IgD-negative memory B cell (primary cell): Measurements from ENCODE around the gene BPIFB3. TPM values are rescaled to one million over a fixed set of nuclear protein-coding genes. Genes with fewer than 3 reads are reported as not detected.

Experiments
- H3K27ac Mint-ChIP-seq, 3 donors: one replicate each; pipeline ENCODE4 v1.8.0; 2020 to 2022; ENCODE audit warnings: mild to moderate bottlenecking in 3 of 3, mixed read lengths in 3 of 3, moderate library complexity in 1 of 3
- H3K27me3 Mint-ChIP-seq: one replicate; pipeline ENCODE4 v1.8.0; 2021; ENCODE audit warnings: mixed read lengths
- H3K36me3 Mint-ChIP-seq: one replicate; pipeline ENCODE4 v1.8.0; 2020; ENCODE audit warnings: mild to moderate bottlenecking, mixed read lengths
- H3K4me1 Mint-ChIP-seq, 3 donors: one replicate each; pipeline ENCODE4 v1.8.0; 2020 to 2022; ENCODE audit warnings: mixed read lengths in 3 of 3, mild to moderate bottlenecking in 1 of 3
- H3K4me3 Mint-ChIP-seq, 4 donors: one replicate each; pipeline ENCODE4 v1.8.0; 2020 to 2022; ENCODE audit warnings: mild to moderate bottlenecking in 4 of 4, mixed read lengths in 4 of 4, moderate library complexity in 3 of 4
- H3K9me3 Mint-ChIP-seq, 3 donors: one replicate each; pipeline ENCODE4 v1.8.0; 2020 to 2021; ENCODE audit warnings: mixed read lengths in 3 of 3, mild to moderate bottlenecking in 1 of 3
- polyA plus RNA-seq: library from polyadenylated mRNA; unstranded; fragments of 300-500 nt; fragmentation: Illumina TruSeq; gene quantifications from one replicate; pipeline ENCODE4 v1.2.3, GENCODE V29; 2021

BPIFB3 gene
- polyA plus RNA-seq, 1 donor from 2014 or later: not detected

GRCh38 chr20:33012327-33013189 lies 41.1 kb upstream of the BPIFB3 start:
- H3K27ac Mint-ChIP-seq: no peak overlapping the region
- H3K27me3 Mint-ChIP-seq: peaks cover 2% of the 10 kb centered on the region
- peaks cover 0 to 7% (median 5%) of the 10 kb centered on the region in 3 donors for H3K4me1 Mint-ChIP-seq
- H3K36me3 Mint-ChIP-seq: no peaks in the 10 kb centered on the region
- no peak overlapping the region for H3K4me3 Mint-ChIP-seq
- no peaks in the 10 kb centered on the region for H3K9me3 Mint-ChIP-seq

DNA sequence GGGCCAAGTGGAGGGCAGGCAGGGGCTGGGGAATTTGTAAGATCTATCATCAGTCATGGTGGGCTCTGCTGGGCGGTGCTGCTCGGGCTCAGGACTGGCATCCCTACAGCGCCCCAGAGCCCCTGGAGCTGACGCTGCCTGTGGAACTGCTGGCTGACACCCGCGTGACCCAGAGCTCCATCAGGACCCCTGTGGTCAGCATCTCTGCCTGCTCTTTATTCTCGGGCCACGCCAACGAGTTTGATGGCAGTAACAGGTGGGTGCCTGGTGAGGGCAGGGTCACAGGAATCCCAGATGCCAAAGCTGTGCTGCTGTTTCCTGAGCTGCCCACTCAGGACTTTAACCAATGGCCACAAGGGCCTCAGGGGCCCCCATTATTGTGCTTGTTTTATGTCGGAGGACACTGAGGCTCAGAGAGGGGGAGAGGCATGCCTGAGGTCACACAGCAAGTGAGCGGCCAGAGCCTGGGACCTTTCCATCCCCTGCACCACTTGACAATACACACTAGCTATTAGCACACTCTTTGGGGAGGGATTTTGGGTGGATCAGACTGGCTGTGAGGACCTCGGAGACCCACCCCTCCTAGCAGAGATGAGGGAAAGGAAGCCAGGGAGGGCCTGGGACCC lies 39.9 kb upstream of the BPIFB3 start:
- no peak overlapping the region for H3K27ac Mint-ChIP-seq
- H3K27me3 Mint-ChIP-seq: peaks cover 2% of the 10 kb centered on the region
- no peaks in the 10 kb centered on the region for H3K9me3 Mint-ChIP-seq
- H3K4me3 Mint-ChIP-seq: no peak overlapping the region
- no peaks in the 10 kb centered on the region for H3K36me3 Mint-ChIP-seq
- peaks cover 0 to 7% (median 5%) of the 10 kb centered on the region in 3 donors for H3K4me1 Mint-ChIP-seq

GRCh38 chr20:33014336-33015113 lies 39.2 kb upstream of the BPIFB3 start:
- Mint-ChIP-seq H3K9me3 (no peaks in the 10 kb centered on the region), H3K27ac (no peak overlapping the region), H3K27me3 (peaks cover 2% of the 10 kb centered on the region), H3K36me3 (no peaks in the 10 kb centered on the region), H3K4me3 (no peak overlapping the region), H3K4me1 (peaks cover 0 to 3% (median 2%) of the 10 kb centered on the region in 3 donors)

DNA sequence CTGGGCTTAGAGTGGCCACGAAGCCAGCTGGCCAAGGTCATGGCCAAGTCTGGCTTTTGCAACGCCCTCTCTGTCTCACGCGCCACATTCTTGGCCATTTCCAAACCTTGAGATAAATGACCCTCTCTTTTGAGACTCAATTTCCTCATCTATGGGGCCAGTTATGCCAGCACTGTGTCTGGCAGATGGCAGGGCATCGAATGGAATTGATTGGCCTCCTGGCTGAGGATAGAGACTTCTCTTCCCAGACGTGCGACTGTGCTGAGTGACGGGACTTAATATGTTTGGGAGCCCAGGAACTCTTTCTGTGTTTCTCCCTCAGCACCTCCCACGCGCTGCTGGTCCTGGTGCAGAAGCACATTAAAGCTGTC lies 38.6 kb upstream of the BPIFB3 start:
- no peaks in the 10 kb centered on the region for H3K9me3 Mint-ChIP-seq
- peaks cover 0 to 3% (median 2%) of the 10 kb centered on the region in 3 donors for H3K4me1 Mint-ChIP-seq
- no peak overlapping the region for H3K4me3 Mint-ChIP-seq
- no peak overlapping the region for H3K27ac Mint-ChIP-seq
- H3K36me3 Mint-ChIP-seq: no peaks in the 10 kb centered on the region
- peaks cover 2% of the 10 kb centered on the region for H3K27me3 Mint-ChIP-seq

DNA sequence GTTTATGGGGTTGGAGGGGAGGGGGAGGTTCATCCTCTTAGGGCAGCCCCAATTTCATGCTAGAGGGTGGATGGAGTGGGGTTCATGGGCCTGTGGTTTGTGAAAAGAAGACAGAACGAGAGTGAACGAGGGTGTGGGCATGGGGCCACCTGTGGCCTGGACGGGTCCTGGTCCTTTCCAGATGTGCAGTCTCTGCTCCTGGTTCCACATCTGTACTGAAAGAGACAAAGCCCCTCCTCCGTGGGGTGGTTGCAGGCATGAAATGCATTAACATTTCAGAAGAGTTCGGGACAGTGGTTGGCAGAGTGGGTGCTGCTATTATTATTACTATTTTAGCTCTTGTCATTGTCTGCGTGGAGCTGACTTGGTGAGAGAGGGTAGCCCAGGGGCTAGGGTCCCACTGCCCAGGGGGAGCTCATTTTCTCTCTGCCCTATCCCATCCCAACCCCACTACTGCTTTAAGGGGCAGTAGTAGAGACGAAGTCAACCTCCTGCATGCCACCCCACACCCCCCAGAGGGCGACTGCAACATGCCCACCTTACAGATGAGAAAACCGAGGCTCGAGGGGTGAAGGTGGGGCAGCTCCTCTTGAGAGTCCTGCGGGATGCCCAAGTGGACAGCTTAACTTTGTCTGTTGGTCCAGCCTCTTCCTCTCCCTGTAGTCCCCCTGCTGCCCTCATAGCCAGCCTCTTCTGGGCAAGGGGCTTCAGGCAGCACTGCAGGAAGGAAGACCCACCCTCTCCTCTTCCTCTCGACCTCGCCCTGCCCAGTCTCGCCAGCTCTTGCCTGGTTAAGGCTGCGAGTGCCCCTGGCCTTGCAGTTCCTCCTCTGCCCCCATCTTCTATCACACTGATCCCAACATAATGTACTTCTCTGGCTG lies 37.8 kb upstream of the BPIFB3 start:
- no peak overlapping the region for H3K4me3 Mint-ChIP-seq
- no peak overlapping the region for H3K27ac Mint-ChIP-seq
- peaks cover 0 to 3% (median 2%) of the 10 kb centered on the region in 3 donors for H3K4me1 Mint-ChIP-seq
- H3K9me3 Mint-ChIP-seq: no peaks in the 10 kb centered on the region
- no peaks in the 10 kb centered on the region for H3K36me3 Mint-ChIP-seq
- peaks cover 2% of the 10 kb centered on the region for H3K27me3 Mint-ChIP-seq

DNA sequence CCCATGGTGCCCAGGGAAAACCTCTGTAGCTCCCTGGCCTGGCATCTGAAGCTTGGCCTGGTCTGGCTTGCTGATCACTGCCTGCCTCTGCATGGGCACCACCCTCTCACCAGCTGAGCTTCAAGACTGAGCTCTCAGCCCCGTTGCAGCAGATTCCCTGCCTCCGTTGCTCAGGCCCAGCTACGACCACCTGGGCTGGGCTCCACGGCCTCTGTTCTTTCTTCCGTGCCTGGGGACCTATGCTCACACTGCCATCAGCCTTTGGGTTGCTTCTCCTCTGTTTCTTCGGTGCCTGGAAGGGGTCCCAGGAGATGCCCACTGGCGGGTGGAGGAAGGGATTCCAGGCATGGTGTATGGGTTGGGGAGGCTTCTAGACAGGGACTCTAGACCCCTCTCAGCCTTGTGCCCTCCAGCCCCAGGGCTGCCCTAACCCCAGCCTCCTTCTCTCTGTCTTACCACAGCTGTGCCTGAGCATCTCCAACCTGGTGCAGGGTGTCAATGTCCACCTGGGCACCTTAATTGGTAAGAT lies 37.1 kb upstream of the BPIFB3 start:
- H3K27ac Mint-ChIP-seq: no peak overlapping the region
- H3K4me1 Mint-ChIP-seq: peaks cover 0 to 8% (median 7%) of the 10 kb centered on the region in 3 donors

DNA sequence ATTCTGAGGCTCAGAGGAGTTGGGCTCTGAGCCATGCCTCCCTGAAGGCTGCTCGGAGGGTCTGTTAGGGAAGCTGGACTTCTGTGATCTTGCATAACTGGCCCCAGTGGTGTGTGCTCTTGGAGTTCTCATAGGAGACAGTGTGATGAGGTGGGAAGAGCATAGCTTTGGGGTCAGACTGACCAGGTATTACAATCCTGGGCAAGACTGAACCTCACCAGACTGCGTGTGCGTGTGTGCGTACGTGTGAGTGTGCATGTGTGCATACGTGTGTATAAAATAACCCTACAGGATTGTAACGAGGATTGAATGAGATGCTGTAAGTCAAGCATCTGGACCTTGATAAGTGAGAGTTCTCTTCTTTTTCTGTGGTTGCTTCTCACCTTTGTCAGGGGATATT lies 36.2 kb upstream of the BPIFB3 start:
- Mint-ChIP-seq H3K36me3 (no peaks in the 10 kb centered on the region), H3K4me3 (no peak overlapping the region), H3K27ac (no peak overlapping the region), H3K4me1 (peaks cover 0 to 8% (median 7%) of the 10 kb centered on the region in 3 donors), H3K9me3 (no peaks in the 10 kb centered on the region), H3K27me3 (peaks cover under 1% of the 10 kb centered on the region)

More for the DNA sequence above, 37.1 kb upstream of the BPIFB3 start:
- Mint-ChIP-seq H3K4me3 (no peak overlapping the region), H3K36me3 (no peaks in the 10 kb centered on the region), H3K27me3 (peaks cover 2% of the 10 kb centered on the region), H3K9me3 (no peaks in the 10 kb centered on the region)

- H3K27me3 Mint-ChIP-seq: no peaks in the 10 kb centered on the region
- no peaks in the 10 kb centered on the region for H3K9me3 Mint-ChIP-seq
These were observed 35.4 kb upstream of the BPIFB3 start for GRCh38 chr20:33018169-33018931.

GRCh38 chr20:33019465-33020277 lies 34.0 kb upstream of the BPIFB3 start:
- H3K27ac Mint-ChIP-seq: peak overlapping the region in 1 of 3 donors; percentile 54

More at GRCh38 chr20:33018169-33018931, 35.4 kb upstream of the BPIFB3 start:
- Mint-ChIP-seq H3K36me3 (no peaks in the 10 kb centered on the region), H3K27ac (no peak overlapping the region), H3K4me3 (no peak overlapping the region), H3K4me1 (peaks cover 0 to 8% (median 7%) of the 10 kb centered on the region in 3 donors)

GRCh38 chr20:33020278-33021161 lies 33.2 kb upstream of the BPIFB3 start:
- no peaks in the 10 kb centered on the region for H3K27me3 Mint-ChIP-seq
- peaks cover 0 to 8% (median 7%) of the 10 kb centered on the region in 3 donors for H3K4me1 Mint-ChIP-seq
- H3K4me3 Mint-ChIP-seq: no peak overlapping the region
- H3K9me3 Mint-ChIP-seq: no peaks in the 10 kb centered on the region
- H3K27ac Mint-ChIP-seq: peak overlapping the region in 1 of 3 donors; percentile 54
- H3K36me3 Mint-ChIP-seq: no peaks in the 10 kb centered on the region

More at GRCh38 chr20:33019465-33020277, 34.0 kb upstream of the BPIFB3 start:
- no peaks in the 10 kb centered on the region for H3K36me3 Mint-ChIP-seq
- H3K4me3 Mint-ChIP-seq: no peak overlapping the region
- H3K4me1 Mint-ChIP-seq: peaks cover 0 to 8% (median 7%) of the 10 kb centered on the region in 3 donors
- no peaks in the 10 kb centered on the region for H3K9me3 Mint-ChIP-seq
- H3K27me3 Mint-ChIP-seq: no peaks in the 10 kb centered on the region

DNA sequence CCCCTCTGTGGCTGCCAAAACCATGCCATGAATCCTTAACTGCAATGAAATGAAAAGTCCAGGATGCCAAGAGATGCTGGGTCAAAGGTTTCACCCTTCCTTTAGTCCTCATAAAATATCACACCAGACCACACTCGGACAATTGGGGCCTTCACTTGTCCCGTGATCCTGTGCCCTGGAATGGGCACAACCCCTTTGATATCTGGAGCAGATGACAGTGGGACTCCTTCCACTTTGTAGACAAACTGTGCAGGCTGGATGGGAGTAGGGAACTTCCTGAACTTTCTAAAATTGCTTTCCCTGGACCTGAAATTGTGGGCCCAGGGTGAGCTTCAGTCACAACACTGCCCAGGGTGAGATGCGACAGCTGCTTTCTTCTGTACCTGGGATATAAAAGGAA lies 31.8 kb upstream of the BPIFB3 start:
- no peaks in the 10 kb centered on the region for H3K9me3 Mint-ChIP-seq
- H3K27ac Mint-ChIP-seq: no peak overlapping the region

GRCh38 chr20:33022289-33022688 lies 31.4 kb upstream of the BPIFB3 start:
- H3K4me3 Mint-ChIP-seq: no peak overlapping the region
- H3K27me3 Mint-ChIP-seq: no peaks in the 10 kb centered on the region
- no peaks in the 10 kb centered on the region for H3K9me3 Mint-ChIP-seq
- no peaks in the 10 kb centered on the region for H3K36me3 Mint-ChIP-seq
- no peak overlapping the region for H3K27ac Mint-ChIP-seq
- H3K4me1 Mint-ChIP-seq: peaks cover 0 to 5% (median 5%) of the 10 kb centered on the region in 3 donors

More for the DNA sequence above, 31.8 kb upstream of the BPIFB3 start:
- Mint-ChIP-seq H3K4me3 (no peak overlapping the region), H3K27me3 (no peaks in the 10 kb centered on the region), H3K36me3 (no peaks in the 10 kb centered on the region), H3K4me1 (peaks cover 0 to 5% (median 5%) of the 10 kb centered on the region in 3 donors)
